ENCODE measurements around the gene GPR142.
"Not testable (repeated sequence)": the region's sequence is repeated elsewhere in the genome, so short reads cannot be mapped to it uniquely, and the experiment has no call there.

Gene GPR142

DNA sequence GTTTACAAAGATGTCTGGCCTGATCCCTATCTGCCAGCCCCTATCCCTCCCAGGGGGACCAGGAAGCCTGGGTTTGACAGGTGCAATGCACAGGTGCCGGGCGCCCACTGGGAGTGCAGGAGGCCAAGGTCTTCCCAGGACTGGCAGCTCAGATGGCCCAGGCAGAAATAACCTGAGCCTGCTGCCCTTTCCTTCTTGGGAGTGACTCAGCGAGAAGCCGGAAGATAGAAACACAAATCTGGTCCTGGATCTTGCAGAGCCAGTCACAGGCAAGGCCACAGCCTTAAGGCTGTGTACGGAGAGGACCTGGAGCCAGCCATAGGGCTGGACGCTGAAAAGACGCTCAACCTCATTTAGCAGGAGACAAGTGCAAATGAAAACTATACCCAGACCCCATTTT is 27.7 kb downstream of the GPR142 start:
- DNase-seq = no peak

DNA sequence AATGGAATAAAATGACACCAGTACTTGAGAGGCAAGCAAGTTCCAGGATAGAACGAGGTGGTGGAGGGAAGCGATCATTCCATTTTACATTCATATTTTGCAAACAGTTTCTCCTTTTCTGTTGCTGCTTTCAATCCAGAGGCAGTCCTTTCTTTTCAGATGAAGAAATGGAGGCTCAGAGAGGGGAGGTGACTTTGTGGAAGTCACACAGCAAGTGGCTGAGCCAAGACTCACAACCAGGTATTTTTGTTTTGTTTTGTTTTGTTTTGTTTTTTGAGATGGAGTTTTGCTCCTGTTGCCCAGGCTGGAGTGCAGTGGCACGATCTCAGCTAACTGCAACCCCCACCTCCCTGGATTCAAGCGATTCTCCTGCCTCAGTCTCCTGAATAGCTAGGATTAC is 29.3 kb downstream of the GPR142 start:
- no peak for DNase-seq

DNA sequence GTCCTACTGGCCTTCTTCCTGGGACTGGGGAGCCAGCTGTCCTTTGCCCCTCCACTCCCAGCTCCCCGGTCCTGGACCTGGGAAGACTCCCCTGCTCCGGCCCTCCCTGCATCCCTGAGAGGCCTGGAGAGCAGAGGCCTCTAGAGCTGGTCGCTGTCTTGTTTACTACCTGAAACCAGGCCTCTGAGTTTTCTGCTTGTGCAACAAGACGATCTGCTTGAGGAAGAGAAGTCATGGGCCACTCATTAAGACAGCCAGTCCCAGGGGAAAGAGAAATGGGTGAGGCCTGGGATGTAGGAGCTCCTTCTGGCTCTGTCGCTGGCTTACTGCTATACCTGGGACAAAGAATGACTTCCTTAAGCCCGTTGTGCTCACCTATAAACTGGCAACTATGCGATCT is 34.7 kb downstream of the GPR142 start:
- DNase-seq = no peak

DNA sequence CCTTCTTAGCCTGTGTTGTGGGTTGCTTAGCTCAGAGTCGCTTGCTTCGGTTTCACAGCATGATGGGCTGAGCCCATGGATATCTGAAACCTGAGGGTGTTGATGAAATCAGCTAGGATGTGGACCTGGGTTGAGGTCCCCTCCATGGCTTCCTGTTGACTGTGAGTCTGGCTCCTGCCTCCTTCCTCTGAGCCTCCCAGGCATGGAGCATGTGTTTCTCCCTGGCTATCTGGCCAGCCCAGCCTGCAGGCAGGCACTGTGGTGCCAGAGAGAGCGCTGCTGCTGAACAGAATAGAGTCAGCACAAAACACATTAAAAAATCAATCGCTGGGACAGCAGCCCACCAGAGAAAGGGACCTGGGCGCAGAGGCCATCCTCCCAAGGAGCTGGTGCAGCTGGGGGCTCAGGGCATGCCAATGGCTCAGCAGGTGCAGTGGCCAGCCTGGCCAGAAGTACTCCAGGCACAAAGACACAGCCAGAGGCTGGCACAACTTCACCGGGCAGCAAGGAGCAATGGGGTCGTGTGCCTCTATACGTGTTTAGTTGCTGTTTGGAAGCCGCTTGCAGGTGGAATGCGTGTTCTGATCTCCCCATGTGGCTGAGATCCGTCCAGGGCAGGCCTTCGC is 36.3 kb downstream of the GPR142 start:
- no peak for DNase-seq

DNA sequence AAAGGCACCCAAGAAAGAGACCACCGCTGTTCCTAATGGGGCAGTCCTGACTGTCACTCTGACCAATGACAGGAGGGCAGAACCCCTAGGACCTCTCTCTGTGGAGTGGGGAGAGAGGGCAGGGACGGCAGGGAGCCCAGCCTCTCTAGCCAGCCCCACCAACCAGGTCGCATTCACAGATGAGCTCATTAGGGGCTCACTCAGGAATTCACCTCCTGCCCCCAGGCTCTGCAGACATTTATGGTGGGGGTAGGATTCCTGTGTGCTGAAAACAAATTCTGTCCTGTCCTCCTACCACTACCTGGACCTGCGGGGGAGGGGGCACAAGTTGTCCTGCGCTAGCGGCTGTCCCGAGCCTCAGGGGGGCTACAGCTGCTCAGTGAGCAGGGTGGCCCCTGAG is 36.9 kb downstream of the GPR142 start:
- no peak for DNase-seq

DNA sequence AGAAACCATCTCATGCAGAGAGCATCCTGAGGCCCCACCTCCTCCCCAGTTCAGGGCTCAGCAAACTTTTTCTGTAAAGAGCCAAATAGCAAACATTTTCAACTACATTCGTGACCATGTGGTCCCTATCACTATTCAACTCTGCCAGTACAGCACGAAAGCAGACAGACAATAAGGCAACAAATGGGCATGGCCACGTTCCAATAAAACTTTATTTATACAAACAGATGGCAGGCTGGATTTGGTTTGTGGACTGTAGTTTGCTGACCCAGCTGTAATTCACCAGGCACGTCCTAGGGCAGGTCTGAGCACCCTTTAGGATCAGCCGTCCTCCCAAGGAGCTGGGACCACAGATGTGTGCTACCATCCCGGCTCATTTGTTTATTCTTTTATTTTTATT is 37.5 kb downstream of the GPR142 start:
- no peak for DNase-seq

DNA sequence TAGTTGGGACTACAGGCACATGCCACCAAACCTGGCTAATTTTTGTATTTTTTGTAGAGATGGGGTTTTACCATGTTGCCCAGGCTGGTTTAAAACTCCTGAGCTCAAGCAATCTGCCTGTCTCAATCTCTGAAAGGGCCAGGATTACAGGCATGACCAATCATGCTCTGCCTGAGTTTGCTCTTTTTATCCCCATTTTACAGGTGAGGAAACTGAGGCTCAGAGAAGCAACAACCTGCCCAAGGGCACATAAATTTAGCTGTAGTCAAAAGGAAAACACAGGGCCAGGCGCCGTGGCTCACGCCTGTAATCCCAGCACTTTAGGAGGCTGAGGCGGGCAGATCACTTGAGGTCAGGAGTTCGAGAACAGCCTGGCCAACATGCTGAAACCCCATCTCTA is 38.0 kb downstream of the GPR142 start:
- DNase-seq = not testable (repeated sequence)

DNA sequence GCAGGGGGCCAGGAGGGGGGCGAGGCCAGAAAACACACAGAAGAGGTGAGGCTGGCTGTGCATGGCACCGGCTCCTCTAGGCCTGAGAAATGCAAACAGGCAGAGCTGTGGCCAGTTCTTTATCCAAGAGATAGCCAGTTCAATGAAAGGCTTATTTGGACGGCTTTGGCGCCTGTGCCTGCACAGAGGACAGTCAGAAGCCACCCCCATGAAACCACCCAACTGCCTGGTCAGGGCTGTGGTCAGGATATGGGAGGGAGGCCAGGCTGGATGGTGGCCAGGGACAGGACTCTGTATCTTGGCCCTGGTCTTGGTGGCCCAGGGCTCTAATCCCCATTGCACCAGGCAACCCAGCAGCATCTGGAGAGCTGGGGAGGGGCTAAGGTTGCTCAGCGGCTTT is 40.1 kb downstream of the GPR142 start:
- no peak for DNase-seq

DNA sequence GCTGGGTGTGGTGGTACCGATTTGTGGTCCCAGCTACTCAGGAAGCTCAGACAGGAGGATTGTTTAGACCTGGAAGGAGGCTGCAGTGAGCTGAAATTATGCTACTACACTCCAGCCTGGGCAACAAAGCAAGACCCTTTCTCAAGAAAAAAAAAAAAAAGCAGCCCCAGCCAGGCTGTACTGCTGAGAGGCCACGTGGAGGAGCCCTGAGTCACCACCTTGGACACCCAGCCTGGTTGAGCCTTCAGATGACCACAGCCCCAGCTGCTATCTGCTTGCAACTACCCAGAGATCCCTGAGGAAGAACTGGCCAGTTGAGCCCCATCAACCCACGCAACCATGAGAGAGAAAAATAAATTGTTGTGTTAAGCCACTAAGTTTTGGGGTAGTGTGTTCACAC is 41.0 kb downstream of the GPR142 start:
- DNase-seq = no peak

DNA sequence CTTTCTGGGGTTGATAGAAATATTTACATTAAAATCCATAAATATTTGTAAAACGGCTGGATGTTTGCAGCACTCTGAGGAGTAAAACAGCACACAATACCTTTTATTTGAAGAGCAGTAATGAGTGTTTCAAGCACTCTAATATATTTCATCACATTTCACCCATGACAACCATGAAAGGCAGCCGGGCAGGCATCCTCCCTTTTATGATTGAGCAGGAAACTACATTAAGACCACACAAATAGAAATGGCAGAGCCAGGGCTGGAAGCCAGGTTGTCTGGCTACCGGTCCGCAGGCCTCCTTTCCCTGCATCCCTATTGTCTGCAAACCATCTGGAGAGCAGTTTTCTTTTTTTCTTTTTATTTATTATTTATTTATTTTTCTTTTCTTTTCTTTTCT is 41.5 kb downstream of the GPR142 start:
- DNase-seq = no peak

DNA sequence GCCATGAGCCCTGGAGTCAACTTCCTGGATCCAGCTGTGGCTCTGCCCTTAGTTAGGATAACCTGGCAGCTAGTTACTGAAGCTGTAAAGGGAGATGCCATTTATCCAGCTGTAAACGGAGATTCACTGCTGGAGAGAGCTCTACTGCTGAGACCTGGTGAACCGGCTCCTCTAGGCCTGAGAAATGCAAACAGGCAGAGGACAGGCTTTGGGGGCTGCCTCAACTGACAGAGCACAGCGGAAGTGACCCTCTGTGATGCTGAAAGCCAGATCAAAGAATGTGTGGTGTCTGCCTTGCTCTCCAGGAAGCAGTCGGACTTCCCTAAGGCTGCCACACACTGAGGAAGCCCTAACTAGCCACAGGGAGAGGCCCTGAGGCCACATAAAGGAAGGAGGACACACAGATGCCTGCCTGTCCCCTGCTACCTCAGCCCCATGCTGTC is 42.7 kb downstream of the GPR142 start:
- no peak for DNase-seq

DNA sequence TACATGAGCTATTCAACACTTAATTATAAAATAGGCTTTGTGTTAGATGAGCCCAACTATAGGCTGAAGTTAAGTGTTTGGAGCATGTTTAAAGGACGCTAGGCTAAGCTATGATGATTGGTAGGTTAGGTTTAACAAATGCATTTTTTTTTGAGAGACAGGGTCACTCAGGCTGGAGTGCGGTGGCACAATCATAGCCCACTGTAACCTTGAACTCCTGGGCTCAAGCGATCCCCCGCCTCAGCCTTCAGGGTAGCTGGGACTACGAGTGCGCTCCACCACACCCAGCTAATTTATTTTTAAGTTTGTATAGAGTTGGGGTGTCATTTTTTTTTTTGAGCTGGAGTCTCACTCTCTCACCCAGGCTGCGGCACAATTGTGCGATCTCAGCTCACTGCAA is 45.3 kb downstream of the GPR142 start:
- DNase-seq = no peak

DNA sequence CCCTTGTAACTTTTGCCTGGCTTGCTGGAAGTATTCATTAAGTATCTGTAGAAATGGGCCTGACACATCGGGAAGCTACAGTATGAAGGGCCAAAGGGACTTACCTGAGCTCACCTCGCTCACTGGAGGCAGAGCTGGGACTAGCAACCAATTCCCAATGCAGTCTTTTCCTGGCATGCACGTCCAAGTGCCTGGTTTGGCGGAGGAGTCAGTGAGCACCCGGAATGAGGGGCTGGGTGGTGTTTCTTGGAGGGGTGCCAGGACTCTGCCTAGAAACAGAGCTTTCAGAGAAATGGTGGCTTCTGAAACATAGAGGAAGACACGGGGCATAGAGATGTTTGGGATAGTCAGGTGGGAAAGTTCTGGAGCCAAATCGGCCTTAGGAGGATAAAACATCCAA is 46.2 kb downstream of the GPR142 start:
- no peak for DNase-seq

DNA sequence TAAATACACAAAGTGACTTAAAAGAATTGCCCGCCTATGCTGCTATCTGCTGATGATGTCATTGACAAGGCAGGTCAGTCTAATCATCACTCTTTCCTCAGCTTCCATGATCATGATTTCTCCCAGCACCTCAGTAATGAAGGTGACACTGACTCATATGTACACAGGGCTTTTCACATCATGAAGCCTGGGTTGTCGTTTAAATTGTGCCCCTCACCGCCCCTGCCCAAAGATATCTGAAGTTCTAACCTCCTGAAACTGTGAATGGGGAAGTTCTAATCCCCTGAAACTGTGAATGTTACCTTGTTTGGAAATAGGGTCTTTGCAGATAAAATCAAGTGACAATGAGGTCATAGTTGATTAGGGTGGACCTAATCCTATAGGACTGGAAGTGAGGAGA is 47.2 kb downstream of the GPR142 start:
- no peak for DNase-seq

DNA sequence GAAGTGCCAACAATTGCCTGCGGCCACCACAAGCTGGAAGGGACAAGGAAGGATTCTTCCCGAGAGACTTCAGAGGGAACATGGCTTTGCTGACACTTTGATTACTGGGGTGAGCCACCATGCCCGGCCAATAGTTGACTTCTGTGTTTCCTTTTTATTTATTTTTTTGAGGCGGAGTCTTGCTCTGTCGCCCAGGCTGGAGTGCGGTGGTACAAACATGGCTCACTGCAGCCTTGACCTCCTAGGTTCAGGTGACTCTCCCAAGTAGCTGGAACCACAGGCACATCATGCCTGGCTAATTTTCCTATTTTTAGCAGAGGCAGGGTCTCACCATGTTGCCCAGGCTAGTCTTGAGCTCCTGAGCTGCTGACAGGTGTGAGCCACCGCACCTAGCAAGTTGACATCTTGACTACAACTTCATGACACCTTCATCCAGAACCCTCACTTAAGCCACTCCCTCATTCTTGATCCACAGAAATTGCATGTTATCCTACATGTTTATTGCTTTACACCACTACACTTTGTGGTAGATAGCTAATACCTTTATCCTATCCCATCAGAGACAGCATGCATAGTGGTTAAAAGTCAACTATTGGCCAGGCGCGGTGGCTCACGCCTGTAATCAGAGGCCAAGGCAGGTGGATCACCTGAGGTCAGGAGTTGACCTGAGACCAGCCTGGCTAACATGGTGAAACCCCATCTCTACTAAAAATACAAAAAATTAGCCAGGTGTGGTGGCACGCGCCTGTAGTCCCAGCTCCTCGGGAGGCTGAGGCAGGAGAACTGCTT is 48.5 kb downstream of the GPR142 start:
- no peak for DNase-seq

DNA sequence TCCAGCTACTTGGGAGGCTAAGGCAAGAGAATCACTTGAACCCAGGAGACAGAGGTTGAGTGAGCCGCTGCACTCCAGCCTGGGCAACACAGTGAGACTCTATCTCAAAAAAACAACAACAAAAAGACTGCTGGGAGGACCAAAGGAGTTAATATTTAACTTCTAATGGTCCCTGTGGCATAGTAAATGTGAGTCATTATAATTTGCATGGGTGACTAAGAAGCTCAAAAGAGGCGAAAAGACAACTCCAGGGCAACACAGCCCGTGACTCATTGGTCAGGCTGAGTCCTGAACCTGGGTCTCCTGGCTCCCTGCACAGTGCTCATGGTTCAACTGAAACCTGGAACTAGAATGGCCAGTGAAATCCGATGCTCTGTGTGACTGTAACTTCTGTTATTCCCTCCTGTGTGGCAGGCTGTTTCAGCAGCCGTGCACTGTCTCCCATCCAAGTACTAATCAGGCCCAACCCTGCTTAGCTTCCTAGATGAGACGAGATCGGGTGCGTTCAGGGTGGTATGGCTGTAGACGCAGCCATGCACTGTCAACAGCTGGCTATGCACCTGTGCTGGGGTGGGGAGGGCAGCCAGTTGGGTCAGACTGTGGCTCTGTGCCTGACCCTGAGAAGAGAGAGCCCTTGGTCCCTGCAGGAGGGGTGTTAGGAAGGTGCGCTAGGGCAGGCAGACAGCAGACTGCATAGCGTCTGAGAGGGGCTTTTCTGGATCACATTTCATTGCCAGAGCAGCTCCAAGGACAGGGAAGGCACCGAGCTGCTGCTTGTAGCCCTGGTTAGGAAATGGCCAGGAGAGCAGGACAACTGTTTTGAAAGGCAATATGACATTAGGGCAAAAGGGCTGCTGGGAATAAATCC is 50.1 kb downstream of the GPR142 start:
- peak; percentile 5 for DNase-seq

DNA sequence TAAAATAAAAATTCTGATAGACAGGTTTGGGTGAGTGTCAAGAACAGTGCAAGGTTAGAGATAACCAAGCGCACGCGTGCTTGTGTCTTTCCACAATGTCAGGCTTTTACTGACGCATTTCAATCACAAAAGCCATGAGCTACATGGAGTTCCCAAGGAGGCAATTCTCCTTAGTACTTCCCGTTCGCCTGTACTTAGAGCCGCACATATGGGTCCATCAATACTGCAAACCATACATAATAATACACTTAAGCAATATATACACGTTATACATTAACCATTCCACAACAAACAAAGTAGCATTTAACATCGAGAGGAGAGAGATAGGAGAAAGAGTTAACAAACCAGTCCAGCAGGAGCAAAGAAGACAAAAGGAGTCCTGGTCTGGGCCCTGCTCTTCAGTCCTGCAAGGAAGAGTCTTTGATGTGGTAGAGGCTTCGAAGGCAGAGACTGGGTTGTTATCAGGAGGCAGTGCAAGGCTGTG is 52.7 kb downstream of the GPR142 start:
- DNase-seq = no peak
